Germinal center (tissue), 1 donor: ENCODE results near the gene MATN1.
A peak's percentile ranks its signal among the peaks of the same experiment; 100 is the strongest.

Source experiments
- DNase-seq: peaks from one replicate; pipeline ENCODE4 v3.0.0; 2012; ENCODE audit warnings: mixed read lengths, low spot score

MATN1 gene

GRCh38 chr1:30745156-30745833 is 21.9 kb upstream of the MATN1 start:
- no peak for DNase-seq

DNA sequence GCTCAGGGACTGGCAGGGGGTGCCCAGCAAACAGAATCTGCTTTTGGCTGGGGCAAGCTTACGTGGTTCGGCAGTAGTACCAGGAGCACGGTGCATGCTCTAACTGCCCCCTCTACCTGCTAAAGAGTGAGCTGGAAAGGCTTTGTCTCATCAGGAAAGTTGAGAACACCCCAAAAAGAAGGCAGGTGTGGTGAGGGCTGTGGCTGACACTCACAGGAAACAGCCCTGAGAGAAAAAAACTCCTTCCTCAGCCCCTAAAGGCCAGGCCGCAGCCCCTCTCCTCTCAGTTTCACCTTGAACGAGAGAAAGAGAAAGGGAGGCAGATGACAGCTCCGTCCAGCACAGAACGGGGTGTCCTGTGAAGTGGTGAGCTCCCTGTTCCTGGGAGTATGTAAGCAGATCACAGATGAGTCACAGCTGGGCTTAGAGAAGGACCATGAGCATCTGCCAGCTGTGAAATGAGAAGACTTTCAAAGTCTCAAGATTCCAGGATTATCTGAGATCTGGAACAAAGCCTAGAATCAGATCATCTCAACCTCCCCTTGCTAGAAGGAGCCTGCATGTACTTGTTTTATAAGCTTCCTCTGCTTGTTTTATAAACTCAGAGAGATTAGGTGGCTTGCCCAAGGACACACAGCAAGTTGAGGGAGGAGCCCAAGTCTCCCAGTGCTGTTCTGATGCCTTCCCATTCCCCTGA is 20.8 kb upstream of the MATN1 start:
- DNase-seq = no peak

- DNase-seq = peak; percentile 75
Measured at GRCh38 chr1:30743584-30744059, 20.2 kb upstream of the MATN1 start.

GRCh38 chr1:30742963-30743559 is 19.7 kb upstream of the MATN1 start:
- no peak for DNase-seq

DNA sequence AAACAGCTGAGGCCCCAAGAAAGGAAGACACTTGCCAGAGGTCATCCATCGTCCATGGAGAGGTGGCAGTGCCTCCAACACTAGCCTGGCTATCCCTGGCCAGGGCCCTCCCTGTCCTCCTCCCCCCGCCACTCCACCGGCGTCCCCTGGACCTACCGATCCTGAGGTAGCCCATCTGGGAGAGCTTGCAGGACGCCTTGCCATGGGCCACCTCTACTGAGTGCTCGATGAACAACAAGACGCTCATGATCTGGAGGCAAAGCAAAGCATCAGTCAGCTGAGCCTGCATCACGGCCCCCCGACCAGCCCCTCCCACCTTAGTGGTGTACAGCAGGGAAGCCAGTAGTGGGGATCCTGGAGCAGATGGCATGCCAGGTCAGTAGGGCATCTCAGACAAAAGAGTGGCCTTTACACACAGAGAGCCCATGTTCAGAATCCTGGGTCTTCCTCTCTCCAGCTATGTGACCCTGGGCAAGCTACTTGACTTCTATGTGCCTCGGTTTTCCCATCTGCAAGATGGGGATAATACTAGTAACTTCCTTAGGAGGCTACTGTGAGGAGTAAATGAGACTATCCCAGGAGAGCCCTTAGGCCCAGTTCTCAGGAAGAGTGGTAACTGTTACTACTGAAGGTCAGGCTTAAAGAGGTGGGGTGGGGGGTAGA is 19.0 kb upstream of the MATN1 start:
- no peak for DNase-seq

GRCh38 chr1:30741239-30741894 is 18.0 kb upstream of the MATN1 start:
- no peak for DNase-seq

- no peak for DNase-seq
Measured at GRCh38 chr1:30740251-30741238, 17.2 kb upstream of the MATN1 start.

GRCh38 chr1:30739601-30740000 is 16.2 kb upstream of the MATN1 start:
- no peak for DNase-seq

GRCh38 chr1:30738715-30739559 is 15.6 kb upstream of the MATN1 start:
- DNase-seq = no peak

DNA sequence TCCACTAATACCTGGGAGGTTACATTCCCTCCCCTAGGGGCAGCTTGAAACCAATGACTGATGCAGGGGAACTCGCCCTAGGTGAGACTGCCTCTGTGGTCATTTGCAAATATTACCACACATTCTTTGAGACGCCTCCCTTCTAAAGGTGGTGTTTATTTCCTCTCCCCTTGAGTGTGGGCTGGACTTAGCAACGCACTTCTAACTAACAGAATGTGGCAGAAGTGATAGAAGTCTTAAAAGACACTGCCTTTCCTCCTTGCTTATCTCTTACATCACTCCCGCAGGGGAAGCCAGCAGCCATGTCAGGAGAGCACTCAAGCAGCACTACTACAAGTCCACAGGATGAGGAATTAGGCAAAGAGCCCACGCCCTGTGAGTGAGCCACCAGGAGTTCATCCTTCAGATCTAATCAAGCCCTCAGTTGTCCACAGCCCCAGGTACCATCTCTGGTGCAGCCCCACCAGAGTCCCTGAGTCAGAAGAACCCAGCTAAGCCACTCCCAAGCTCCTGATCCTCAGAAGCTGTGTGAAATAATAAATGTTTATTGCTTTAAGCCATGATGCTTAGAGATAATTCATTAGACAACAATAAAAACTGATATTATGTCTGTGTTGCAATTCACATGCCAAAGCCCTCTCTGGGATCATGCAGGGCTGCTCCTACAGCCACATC is 14.8 kb upstream of the MATN1 start:
- DNase-seq = no peak

GRCh38 chr1:30737357-30738039 is 14.1 kb upstream of the MATN1 start:
- DNase-seq = no peak

DNA sequence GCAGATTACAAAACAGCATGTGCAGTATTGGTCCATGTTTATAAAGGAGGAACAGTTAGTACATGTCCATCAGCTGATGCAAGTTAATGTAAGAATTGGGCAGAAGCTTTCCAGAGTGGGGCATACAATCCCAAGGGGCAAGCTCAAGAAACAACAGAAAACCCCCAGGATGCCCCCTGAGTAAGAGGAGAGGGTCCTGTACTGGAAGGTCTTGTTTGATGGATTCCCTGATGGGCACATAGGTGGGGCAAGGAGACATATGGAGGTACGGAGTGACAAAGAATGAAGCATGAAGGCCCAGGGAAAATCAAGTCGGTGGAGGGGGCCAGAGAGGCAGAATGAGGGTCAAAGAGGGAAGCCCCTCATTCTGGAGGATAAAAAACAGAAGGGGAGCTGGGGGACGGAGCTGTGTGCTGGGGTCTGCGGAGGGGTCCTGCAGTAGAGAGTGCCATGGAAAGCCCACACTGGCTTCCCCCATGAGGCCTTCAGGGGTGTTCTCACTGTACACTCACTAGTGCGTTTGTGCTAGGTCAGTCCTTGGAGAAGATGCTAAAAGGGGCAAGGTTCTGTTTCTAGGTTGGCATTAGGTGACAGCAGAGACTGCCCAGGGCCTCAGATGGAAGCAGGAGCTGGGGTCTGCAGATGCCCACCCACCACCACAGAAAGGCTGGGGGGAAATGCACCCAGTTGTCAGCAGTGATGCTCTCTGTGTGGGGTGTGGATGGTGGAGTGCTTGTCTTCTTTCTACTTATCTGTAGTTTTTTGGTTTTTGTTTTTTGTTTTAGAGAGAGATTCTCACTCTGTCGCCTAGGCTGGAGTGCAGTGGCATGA is 12.5 kb upstream of the MATN1 start:
- DNase-seq = no peak

GRCh38 chr1:30735124-30735523 is 11.7 kb upstream of the MATN1 start:
- no peak for DNase-seq

DNA sequence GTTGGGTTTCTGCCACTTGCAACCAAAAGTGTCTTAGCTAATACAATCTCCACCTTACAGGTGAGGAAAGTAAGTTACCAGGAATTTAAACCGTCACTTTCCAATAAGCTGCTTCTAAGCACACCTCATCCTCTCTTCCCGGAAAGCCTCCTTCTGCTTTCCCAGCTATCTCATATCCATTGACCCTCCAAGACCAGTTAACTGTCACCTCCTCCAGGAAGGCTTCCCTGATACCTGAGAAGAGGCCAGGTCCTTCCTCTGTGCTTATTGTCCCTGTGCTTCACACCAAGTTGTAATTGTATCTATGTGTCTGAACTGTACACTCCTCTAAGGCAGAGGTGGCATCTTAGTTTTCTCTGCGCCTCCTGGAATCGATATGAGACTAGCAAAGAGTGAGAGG is 11.2 kb upstream of the MATN1 start:
- no peak for DNase-seq

DNA sequence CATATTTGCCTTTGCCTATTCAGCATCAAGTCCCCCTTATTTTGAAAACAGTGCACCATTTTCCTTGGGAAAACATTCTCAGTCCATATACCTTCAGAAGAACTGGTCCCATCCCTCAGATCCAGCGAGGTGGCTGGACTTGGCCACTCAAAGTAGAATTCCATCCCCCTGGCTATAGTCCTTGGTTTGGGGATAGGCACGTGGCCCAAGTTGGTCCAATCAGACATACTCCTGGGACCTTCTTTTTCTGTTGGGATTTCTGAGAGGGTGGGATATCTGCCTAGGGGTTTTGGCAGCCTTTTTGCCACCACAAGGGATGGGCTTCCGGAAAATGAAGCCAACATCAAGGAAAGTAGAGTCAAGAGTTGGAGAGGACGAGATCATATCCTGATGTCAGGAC is 10.7 kb upstream of the MATN1 start:
- DNase-seq = no peak

GRCh38 chr1:30733493-30733892 is 10.1 kb upstream of the MATN1 start:
- no peak for DNase-seq

- peak; percentile 75 for DNase-seq
Measured at GRCh38 chr1:30732277-30732996, 9.1 kb upstream of the MATN1 start.
